Ureter (tissue), 1 donor: ENCODE measurements around the gene RNU5B-1. TPM values are rescaled to one million over a fixed set of nuclear protein-coding genes. Genes with fewer than 3 reads are reported as not detected.

Experiments
- DNase-seq: peaks from one replicate; pipeline ENCODE4 v3.0.0-alpha.2; 2020; ENCODE audit warnings: low spot score
- total RNA-seq: library from RNA; stranded (reverse); gene quantifications from one replicate; pipeline ENCODE4 v1.2.4, GENCODE V29; 2023
- donor health status: DM: yes; HTN: yes; CAD: no.

Gene RNU5B-1
- not detected for total RNA-seq

GRCh38 chr15:65304381-65305149 is at the start of gene RNU5B-1:
Gene RNU5B-1 (plus strand): TSS chr15:65304677.
- DNase-seq = peak; percentile 83

GRCh38 chr15:65254758-65255157 is 49.7 kb upstream of the RNU5B-1 start:
- DNase-seq = no peak

- DNase-seq = no peak
These were observed 48.9 kb upstream of the RNU5B-1 start for GRCh38 chr15:65255486-65256140.

- DNase-seq = peak; percentile 57
These were observed 45.9 kb upstream of the RNU5B-1 start for GRCh38 chr15:65258375-65259262.

- peak; percentile 54 for DNase-seq
These were observed 45.1 kb upstream of the RNU5B-1 start for GRCh38 chr15:65259367-65259797.

GRCh38 chr15:65260968-65261367 is 43.5 kb upstream of the RNU5B-1 start:
- no peak for DNase-seq

- no peak for DNase-seq
These were observed 41.2 kb upstream of the RNU5B-1 start for GRCh38 chr15:65263313-65263712.

GRCh38 chr15:65264863-65265430 is 39.5 kb upstream of the RNU5B-1 start:
- no peak for DNase-seq

GRCh38 chr15:65266469-65266868 is 38.0 kb upstream of the RNU5B-1 start:
- DNase-seq = no peak

- DNase-seq = no peak
These were observed 36.1 kb upstream of the RNU5B-1 start for GRCh38 chr15:65268411-65268810.

- peak; percentile 83 for DNase-seq
These were observed 33.5 kb upstream of the RNU5B-1 start for GRCh38 chr15:65270811-65271545.

GRCh38 chr15:65275104-65275727 is 29.3 kb upstream of the RNU5B-1 start:
- DNase-seq = no peak

GRCh38 chr15:65275728-65276126 is 28.8 kb upstream of the RNU5B-1 start:
- no peak for DNase-seq

GRCh38 chr15:65277015-65277414 is 27.5 kb upstream of the RNU5B-1 start:
- no peak for DNase-seq

GRCh38 chr15:65278480-65278879 is 26.0 kb upstream of the RNU5B-1 start:
- DNase-seq = no peak

GRCh38 chr15:65285291-65286068 is 19.0 kb upstream of the RNU5B-1 start:
- no peak for DNase-seq

GRCh38 chr15:65286069-65286703 is 18.3 kb upstream of the RNU5B-1 start:
- no peak for DNase-seq

GRCh38 chr15:65286704-65287519 is 17.6 kb upstream of the RNU5B-1 start, which contains the start of gene PARP16:
Gene PARP16 (minus strand): TSS chr15:65286883. CDS start chr15:65286426, 457 bp downstream.
- peak; percentile 92 for DNase-seq

GRCh38 chr15:65287520-65287855 is 17.0 kb upstream of the RNU5B-1 start:
- no peak for DNase-seq
